Activated CD4-positive, CD25-positive, alpha-beta regulatory T cell treated with anti-CD3 and anti-CD28 coated beads, Interleukin-2, amount 50 U/mL, for 72 hours (primary cell): ENCODE results near the gene KIF5C.

Experiments
- DNase-seq: peaks from one replicate; pipeline ENCODE4 v3.0.0; 2021

The KIF5C gene

GRCh38 chr2:148926291-148926961, 51.4 kb downstream of the KIF5C start:
- DNase-seq: peak; percentile 44

- peak; percentile 36 for DNase-seq
Measured at GRCh38 chr2:148926981-148927401, 52.0 kb downstream of the KIF5C start.

- DNase-seq: no peak
Measured at GRCh38 chr2:148928395-148928794, 53.4 kb downstream of the KIF5C start.

- no peak for DNase-seq
Measured at GRCh38 chr2:148930046-148930775, 55.2 kb downstream of the KIF5C start.

- DNase-seq: no peak
Measured at GRCh38 chr2:148932536-148932935, 57.5 kb downstream of the KIF5C start.

GRCh38 chr2:148933456-148933855, 58.4 kb downstream of the KIF5C start:
- no peak for DNase-seq

- no peak for DNase-seq
Measured at GRCh38 chr2:148935791-148936190, 60.8 kb downstream of the KIF5C start.

- no peak for DNase-seq
Measured at GRCh38 chr2:148936857-148937450, 61.9 kb downstream of the KIF5C start.

- DNase-seq: no peak
Measured at GRCh38 chr2:148939271-148939670, 64.2 kb downstream of the KIF5C start.

- DNase-seq: no peak
Measured at GRCh38 chr2:148943097-148943496, 68.1 kb downstream of the KIF5C start.

GRCh38 chr2:148944536-148944935, 69.5 kb downstream of the KIF5C start:
- no peak for DNase-seq

GRCh38 chr2:148947299-148947698, 72.3 kb downstream of the KIF5C start:
- no peak for DNase-seq

GRCh38 chr2:148948868-148949267, 73.8 kb downstream of the KIF5C start:
- DNase-seq: no peak

- DNase-seq: no peak
Measured at GRCh38 chr2:148949348-148949747, 74.3 kb downstream of the KIF5C start.

- DNase-seq: no peak
Measured at GRCh38 chr2:148952621-148953020, 77.6 kb downstream of the KIF5C start.

- no peak for DNase-seq
Measured at GRCh38 chr2:148953426-148953825, 78.4 kb downstream of the KIF5C start.

GRCh38 chr2:148954536-148954935, 79.5 kb downstream of the KIF5C start:
- DNase-seq: no peak

- DNase-seq: no peak
Measured at GRCh38 chr2:148955798-148956197, 80.8 kb downstream of the KIF5C start.

GRCh38 chr2:148957023-148957422, 82.0 kb downstream of the KIF5C start:
- DNase-seq: no peak

GRCh38 chr2:148959745-148960144, 84.7 kb downstream of the KIF5C start:
- DNase-seq: no peak

- DNase-seq: no peak
Measured at GRCh38 chr2:148960483-148960882, 85.5 kb downstream of the KIF5C start.

GRCh38 chr2:148963461-148963860, 88.4 kb downstream of the KIF5C start:
- DNase-seq: no peak

- DNase-seq: no peak
Measured at GRCh38 chr2:148965623-148966437, 90.8 kb downstream of the KIF5C start.

- no peak for DNase-seq
Measured at GRCh38 chr2:148966438-148966758, 91.4 kb downstream of the KIF5C start.
